PC-3 (cell line): ENCODE results near the gene CDH4. TPM values are rescaled to one million over a fixed set of nuclear protein-coding genes. Genes with fewer than 3 reads are reported as not detected.

Experiments
- ATAC-seq: fragments of 200-7000 bp; cut with Tn5 transposase; 2 replicates; pipeline ENCODE4 v1.9.1; 2020; ENCODE audit warnings: mild to moderate bottlenecking, moderate library complexity
- BruUV-seq: library from RNA; stranded (reverse); fragments of 400-500 nt; replicated peaks from 2 replicates; lab custom pipeline; 2021; lab: Mats Ljungman, UMichigan
- CTCF ChIA-PET: fragments of 300-600 bp; sonication (Branson Sonifier 250); formaldehyde crosslinking; loops from one replicate; lab custom pipeline; 2022; ENCODE audit warnings: antibody characterized with exemption; lab: Charles Lee
- POLR2A ChIA-PET: fragments of 300-600 bp; sonication (Branson Sonifier 250); formaldehyde crosslinking; loops from one replicate; lab custom pipeline; 2022; ENCODE audit warnings: antibody characterized with exemption; ENCODE audit not compliant: unreplicated experiment; lab: Charles Lee
- DNase-seq: peaks from one replicate; pipeline ENCODE4 v3.0.0-alpha.2; 2015
- H2AFZ ChIP-seq: fragments of 300-600 bp; sonication (generic); 2 replicates; pipeline ENCODE4 v1.6.0; 2016; ENCODE audit warnings: antibody characterized with exemption, low read length
- H3F3A ChIP-seq: fragments of 300-600 bp; sonication (generic); one replicate; pipeline ENCODE4 v1.6.0; 2017; ENCODE audit warnings: antibody characterized with exemption, low read length, control low read depth, mild to moderate bottlenecking; ENCODE audit not compliant: unreplicated experiment
- H3K27ac ChIP-seq: fragments of 300-600 bp; sonication (generic); 2 replicates; pipeline ENCODE4 v1.5.1; 2016; ENCODE audit warnings: mild to moderate bottlenecking, low read length
- H3K27me3 ChIP-seq: fragments of 300-600 bp; sonication (generic); 2 replicates; pipeline ENCODE4 v1.6.1; 2016; ENCODE audit warnings: low read length, mixed read lengths
- H3K36me3 ChIP-seq: fragments of 300-600 bp; sonication (generic); 2 replicates; pipeline ENCODE4 v1.6.1; 2016; ENCODE audit warnings: low read depth, mixed run types, low read length, mixed read lengths
- H3K4me1 ChIP-seq: fragments of 300-600 bp; sonication (generic); 2 replicates; pipeline ENCODE4 v1.5.1; 2016; ENCODE audit warnings: low read length; ENCODE audit not compliant: insufficient read depth
- H3K4me2 ChIP-seq: fragments of 300-600 bp; sonication (generic); 2 replicates; pipeline ENCODE4 v1.6.0; 2016; ENCODE audit warnings: low read length
- H3K4me3 ChIP-seq: fragments of 300-600 bp; sonication (generic); 2 replicates; pipeline ENCODE4 v1.5.1; 2016; ENCODE audit warnings: mild to moderate bottlenecking, low read length, mixed read lengths
- H3K79me2 ChIP-seq: fragments of 300-600 bp; sonication (generic); 2 replicates; pipeline ENCODE4 v1.6.1; 2017; ENCODE audit warnings: low read length, mixed read lengths
- H3K9ac ChIP-seq: fragments of 300-600 bp; sonication (generic); 2 replicates; pipeline ENCODE4 v1.6.0; 2016; ENCODE audit warnings: mild to moderate bottlenecking, low read length
- H3K9me2 ChIP-seq: fragments of 300-600 bp; sonication (generic); replicated peaks from 2 replicates; pipeline ENCODE4 v1.6.1; 2016; ENCODE audit warnings: mixed run types, low read length, mixed read lengths
- H3K9me3 ChIP-seq: fragments of 300-600 bp; sonication (generic); 2 replicates; pipeline ENCODE4 v1.6.1; 2016; ENCODE audit warnings: low read length, mixed read lengths
- H4K20me1 ChIP-seq: fragments of 300-600 bp; sonication (generic); 2 replicates; pipeline ENCODE4 v1.6.1; 2016; ENCODE audit warnings: low read length, mixed read lengths
- EZH2 ChIP-seq: fragments of 300-600 bp; sonication (generic); IDR thresholded peaks from one replicate; pipeline ENCODE4 v1.6.1; 2017; ENCODE audit warnings: antibody characterized with exemption, mild to moderate bottlenecking, low read length; ENCODE audit not compliant: unreplicated experiment
- EZH2phosphoT487 ChIP-seq: fragments of 300-600 bp; sonication (generic); IDR thresholded peaks from 2 replicates; pipeline ENCODE4 v1.6.1; 2018; ENCODE audit warnings: mild to moderate bottlenecking, antibody characterized with exemption, low read length, borderline replicate concordance
- intact Hi-C: fragments of 100-400 bp; cut with micrococcal nuclease; formaldehyde crosslinking; loops from 2 replicates; pipeline ENCODE4 v1.9.0; 2023
- total RNA-seq: library from RNA; depleted of rRNA; stranded (reverse); fragments of >200 nt; gene quantifications from 2 replicates; pipeline ENCODE4 v1.2.3, GENCODE V29; 2014
- TF ChIP-seq, protein P1 (sequence below): fragments of 300-600 bp; sonication (generic); conservative IDR thresholded peaks from 2 replicates; pipeline ENCODE4 v1.5.1; 2017; ENCODE audit warnings: antibody characterized with exemption, low read depth, mild to moderate bottlenecking, low read length

Gene CDH4
- total RNA-seq, 1 experiment from 2014 or later, result not detected

DNA sequence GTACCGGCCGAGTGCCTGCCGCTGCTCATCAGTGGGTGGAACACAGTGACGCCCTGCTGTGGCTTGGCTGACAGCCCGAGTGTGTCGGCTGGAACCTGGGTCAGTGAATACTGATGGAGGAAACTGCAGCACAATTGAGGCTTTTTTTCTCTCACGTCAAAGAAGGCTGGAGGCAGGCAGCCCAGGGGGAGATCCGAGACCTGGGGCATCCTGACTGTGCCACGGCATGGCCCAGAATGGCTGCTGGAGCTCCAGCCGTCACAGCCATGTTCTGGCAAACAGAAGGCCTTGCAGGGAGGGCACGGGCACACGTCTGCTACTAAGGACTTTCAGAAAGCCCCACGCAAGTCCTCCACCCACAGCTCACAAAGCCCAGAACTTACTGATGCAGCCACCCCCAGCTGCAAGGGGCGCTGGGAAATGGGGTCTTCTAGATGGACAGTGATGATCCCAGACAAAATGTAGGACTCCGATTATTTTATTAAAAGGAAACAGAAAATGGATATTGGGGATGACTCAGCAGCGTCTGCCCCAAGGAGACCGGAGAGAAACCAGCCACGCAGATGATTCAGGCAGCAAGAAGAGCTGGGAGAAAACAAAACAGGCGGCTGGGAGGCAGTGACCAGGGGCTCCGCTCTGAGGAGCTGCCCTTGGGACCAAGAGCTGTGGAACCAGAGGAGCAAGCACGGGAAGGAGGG is 673.6 kb downstream of the CDH4 start:
- peaks cover 17% of the 10 kb centered on the region for H3K4me1 ChIP-seq
- ATAC-seq, result peak; percentile 87
- peak; percentile 82 for DNase-seq
- H3K27me3 ChIP-seq, result peaks cover 4% of the 10 kb centered on the region; the same call in 1 of the 2 replicates
- peak overlapping the region; percentile 78 for H3K4me2 ChIP-seq
- H3K79me2 ChIP-seq, result no peaks in the 10 kb centered on the region
- peak overlapping the region; percentile 71 for H2AFZ ChIP-seq
- H4K20me1 ChIP-seq, result no peaks in the 10 kb centered on the region
- intact Hi-C loops, result no loop called here
- H3K9me3 ChIP-seq, result no peaks in the 10 kb centered on the region
- no TSS peak for BruUV-seq
- CTCF ChIA-PET, result no interaction called here
- H3K9ac ChIP-seq, result peak overlapping the region; percentile 28; the same call in 1 of the 2 replicates
- POLR2A ChIA-PET, result no interaction called here
- peak overlapping the region; percentile 55 for H3K4me3 ChIP-seq
- H3K27ac ChIP-seq, result peak overlapping the region; percentile 76
- H3F3A ChIP-seq, result no peaks in the 10 kb centered on the region
- H3K9me2 ChIP-seq, result no peaks in the 10 kb centered on the region
- H3K36me3 ChIP-seq, result no peaks in the 10 kb centered on the region
- TF ChIP-seq EZH2phosphoT487 (no peak), EZH2 (no peak)
- TF ChIP-seq, protein P1, sequence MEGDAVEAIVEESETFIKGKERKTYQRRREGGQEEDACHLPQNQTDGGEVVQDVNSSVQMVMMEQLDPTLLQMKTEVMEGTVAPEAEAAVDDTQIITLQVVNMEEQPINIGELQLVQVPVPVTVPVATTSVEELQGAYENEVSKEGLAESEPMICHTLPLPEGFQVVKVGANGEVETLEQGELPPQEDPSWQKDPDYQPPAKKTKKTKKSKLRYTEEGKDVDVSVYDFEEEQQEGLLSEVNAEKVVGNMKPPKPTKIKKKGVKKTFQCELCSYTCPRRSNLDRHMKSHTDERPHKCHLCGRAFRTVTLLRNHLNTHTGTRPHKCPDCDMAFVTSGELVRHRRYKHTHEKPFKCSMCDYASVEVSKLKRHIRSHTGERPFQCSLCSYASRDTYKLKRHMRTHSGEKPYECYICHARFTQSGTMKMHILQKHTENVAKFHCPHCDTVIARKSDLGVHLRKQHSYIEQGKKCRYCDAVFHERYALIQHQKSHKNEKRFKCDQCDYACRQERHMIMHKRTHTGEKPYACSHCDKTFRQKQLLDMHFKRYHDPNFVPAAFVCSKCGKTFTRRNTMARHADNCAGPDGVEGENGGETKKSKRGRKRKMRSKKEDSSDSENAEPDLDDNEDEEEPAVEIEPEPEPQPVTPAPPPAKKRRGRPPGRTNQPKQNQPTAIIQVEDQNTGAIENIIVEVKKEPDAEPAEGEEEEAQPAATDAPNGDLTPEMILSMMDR, result no peak

DNA sequence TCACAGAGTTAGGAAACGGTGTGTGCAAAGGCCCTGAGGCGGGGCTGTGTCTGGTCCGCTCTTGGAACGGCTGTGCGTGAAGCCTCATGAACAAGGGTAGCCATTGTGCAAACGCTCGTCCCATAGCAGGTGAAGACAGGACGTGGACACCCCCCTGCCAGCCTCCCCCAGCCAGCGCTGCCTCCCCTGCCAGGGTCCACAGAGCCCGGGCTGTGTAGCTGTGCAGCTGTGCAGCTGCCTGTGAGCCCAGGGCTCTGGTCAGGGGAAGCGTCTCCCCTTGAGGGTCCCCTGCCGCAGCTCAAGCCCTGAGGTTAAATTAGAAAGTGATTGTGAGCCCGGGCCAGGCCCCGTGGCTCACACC is 674.2 kb downstream of the CDH4 start:
- ChIA-PET POLR2A (no interaction called here), CTCF (no interaction called here)
- peak overlapping the region; percentile 76 for H3K27ac ChIP-seq
- H3K4me2 ChIP-seq, result peak overlapping the region; percentile 78
- TF ChIP-seq EZH2phosphoT487, result no peak
- TF ChIP-seq, protein P1, result no peak
- TF ChIP-seq EZH2, result no peak
- no peaks in the 10 kb centered on the region for H3K9me2 ChIP-seq
- peak overlapping the region; percentile 55; the same call in 1 of the 2 replicates for H3K4me3 ChIP-seq
- H3K9ac ChIP-seq, result peak overlapping the region; percentile 28; the same call in 1 of the 2 replicates
- H2AFZ ChIP-seq, result peak overlapping the region; percentile 71
- no peaks in the 10 kb centered on the region for H3F3A ChIP-seq
- ATAC-seq (no peak), DNase-seq (no peak)
- no TSS peak for BruUV-seq
- intact Hi-C loops, result no loop called here
- peaks cover 17% of the 10 kb centered on the region for H3K4me1 ChIP-seq
- H3K36me3 ChIP-seq, result no peaks in the 10 kb centered on the region
- H3K79me2 ChIP-seq, result no peaks in the 10 kb centered on the region
- no peaks in the 10 kb centered on the region for H4K20me1 ChIP-seq
- H3K9me3 ChIP-seq, result no peaks in the 10 kb centered on the region
- H3K27me3 ChIP-seq, result peaks cover 4% of the 10 kb centered on the region; the same call in 1 of the 2 replicates

DNA sequence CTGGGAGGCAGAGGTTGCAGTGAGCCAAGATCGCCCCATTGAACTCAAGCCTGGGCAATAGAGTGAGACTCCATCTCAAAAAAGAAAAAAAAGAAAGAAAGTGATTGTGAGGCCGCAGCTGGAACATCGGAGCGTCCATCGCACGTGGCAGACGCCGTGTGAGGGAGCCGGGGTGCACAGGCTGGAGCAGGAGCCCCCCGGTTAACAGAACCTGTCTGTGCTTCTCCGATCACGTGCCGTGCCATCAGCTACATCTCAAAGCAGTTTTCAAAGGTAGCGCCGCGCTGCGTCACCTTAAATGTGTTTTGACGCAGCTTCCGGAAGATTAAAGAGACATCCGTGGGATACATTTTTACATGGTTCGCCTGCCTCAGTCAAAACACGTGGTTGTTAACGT is 674.7 kb downstream of the CDH4 start:
- TF ChIP-seq, protein P1, result no peak
- no peak for TF ChIP-seq EZH2phosphoT487
- Histone ChIP-seq H2AFZ (no peak overlapping the region), H3K27me3 (peaks cover 4% of the 10 kb centered on the region; the same call in 1 of the 2 replicates), H3K9me3 (no peaks in the 10 kb centered on the region), H4K20me1 (no peaks in the 10 kb centered on the region), H3F3A (no peaks in the 10 kb centered on the region), H3K36me3 (no peaks in the 10 kb centered on the region), H3K4me3 (no peak overlapping the region), H3K4me1 (peaks cover 17% of the 10 kb centered on the region), H3K27ac (no peak overlapping the region), H3K9ac (no peak overlapping the region), H3K79me2 (no peaks in the 10 kb centered on the region), H3K4me2 (no peak overlapping the region), H3K9me2 (no peaks in the 10 kb centered on the region)
- ATAC-seq (no peak), DNase-seq (no peak)
- intact Hi-C loops, result no loop called here
- POLR2A ChIA-PET, result no interaction called here
- CTCF ChIA-PET, result no interaction called here
- BruUV-seq, result no TSS peak
